Nephron progenitor cell (in vitro differentiated cells): ENCODE results near the gene CDX1.

Experiments
- DNase-seq: peaks from one replicate; pipeline ENCODE4 v3.0.0; 2021
- H3K27ac Mint-ChIP-seq: 2 replicates; pipeline ENCODE4 v1.8.0; 2021; ENCODE audit warnings: mild to moderate bottlenecking, moderate library complexity, mixed read lengths
- H3K27me3 Mint-ChIP-seq: 2 replicates; pipeline ENCODE4 v1.8.0; 2021; ENCODE audit warnings: mild to moderate bottlenecking, low read depth, mixed read lengths; ENCODE audit not compliant: poor library complexity
- H3K36me3 Mint-ChIP-seq: 2 replicates; pipeline ENCODE4 v1.8.0; 2021; ENCODE audit warnings: low read depth, mixed read lengths
- H3K4me1 Mint-ChIP-seq: 2 replicates; pipeline ENCODE4 v1.8.0; 2021; ENCODE audit warnings: mixed read lengths
- H3K4me3 Mint-ChIP-seq: 2 replicates; pipeline ENCODE4 v1.8.0; 2021; ENCODE audit warnings: mild to moderate bottlenecking, moderate library complexity, mixed read lengths
- H3K9me3 Mint-ChIP-seq: 2 replicates; pipeline ENCODE4 v1.8.0; 2021; ENCODE audit warnings: mild to moderate bottlenecking, moderate library complexity, mixed read lengths
- TF ChIP-seq, protein P1 (sequence below): fragments of 200-600 bp; sonication (generic); IDR thresholded peaks from 2 replicates; pipeline ENCODE4 v1.5.0; 2021; ENCODE audit warnings: antibody characterized with exemption

CDX1 gene

DNA sequence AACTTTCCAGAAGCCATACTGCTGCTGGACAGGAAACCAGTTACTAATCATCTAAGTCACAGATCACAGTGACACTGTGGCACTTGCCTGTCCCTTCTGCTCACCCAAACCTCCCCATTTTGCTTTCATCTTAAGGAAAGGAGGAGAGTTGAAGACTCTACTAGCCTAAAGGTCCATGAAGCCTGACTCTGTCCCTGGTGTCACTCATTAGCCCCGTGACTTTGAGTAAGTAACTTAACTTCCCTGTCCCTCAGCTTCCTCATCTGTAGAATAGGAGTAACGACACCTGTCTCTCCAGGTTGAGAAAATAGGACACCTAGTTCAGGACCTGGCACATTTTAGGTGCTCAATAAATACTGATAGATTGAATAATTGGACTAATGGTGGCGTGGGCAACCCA lies 22.7 kb downstream of the CDX1 start:
- H3K36me3 Mint-ChIP-seq = no peaks in the 10 kb centered on the region
- H3K4me1 Mint-ChIP-seq = peaks cover 62% of the 10 kb centered on the region
- H3K4me3 Mint-ChIP-seq = peak overlapping the region; percentile 69
- no peaks in the 10 kb centered on the region for H3K9me3 Mint-ChIP-seq
- no peak for DNase-seq
- no peak overlapping the region for H3K27ac Mint-ChIP-seq
- peaks cover 57% of the 10 kb centered on the region for H3K27me3 Mint-ChIP-seq
- TF ChIP-seq, protein P1, sequence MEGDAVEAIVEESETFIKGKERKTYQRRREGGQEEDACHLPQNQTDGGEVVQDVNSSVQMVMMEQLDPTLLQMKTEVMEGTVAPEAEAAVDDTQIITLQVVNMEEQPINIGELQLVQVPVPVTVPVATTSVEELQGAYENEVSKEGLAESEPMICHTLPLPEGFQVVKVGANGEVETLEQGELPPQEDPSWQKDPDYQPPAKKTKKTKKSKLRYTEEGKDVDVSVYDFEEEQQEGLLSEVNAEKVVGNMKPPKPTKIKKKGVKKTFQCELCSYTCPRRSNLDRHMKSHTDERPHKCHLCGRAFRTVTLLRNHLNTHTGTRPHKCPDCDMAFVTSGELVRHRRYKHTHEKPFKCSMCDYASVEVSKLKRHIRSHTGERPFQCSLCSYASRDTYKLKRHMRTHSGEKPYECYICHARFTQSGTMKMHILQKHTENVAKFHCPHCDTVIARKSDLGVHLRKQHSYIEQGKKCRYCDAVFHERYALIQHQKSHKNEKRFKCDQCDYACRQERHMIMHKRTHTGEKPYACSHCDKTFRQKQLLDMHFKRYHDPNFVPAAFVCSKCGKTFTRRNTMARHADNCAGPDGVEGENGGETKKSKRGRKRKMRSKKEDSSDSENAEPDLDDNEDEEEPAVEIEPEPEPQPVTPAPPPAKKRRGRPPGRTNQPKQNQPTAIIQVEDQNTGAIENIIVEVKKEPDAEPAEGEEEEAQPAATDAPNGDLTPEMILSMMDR = no peak

DNA sequence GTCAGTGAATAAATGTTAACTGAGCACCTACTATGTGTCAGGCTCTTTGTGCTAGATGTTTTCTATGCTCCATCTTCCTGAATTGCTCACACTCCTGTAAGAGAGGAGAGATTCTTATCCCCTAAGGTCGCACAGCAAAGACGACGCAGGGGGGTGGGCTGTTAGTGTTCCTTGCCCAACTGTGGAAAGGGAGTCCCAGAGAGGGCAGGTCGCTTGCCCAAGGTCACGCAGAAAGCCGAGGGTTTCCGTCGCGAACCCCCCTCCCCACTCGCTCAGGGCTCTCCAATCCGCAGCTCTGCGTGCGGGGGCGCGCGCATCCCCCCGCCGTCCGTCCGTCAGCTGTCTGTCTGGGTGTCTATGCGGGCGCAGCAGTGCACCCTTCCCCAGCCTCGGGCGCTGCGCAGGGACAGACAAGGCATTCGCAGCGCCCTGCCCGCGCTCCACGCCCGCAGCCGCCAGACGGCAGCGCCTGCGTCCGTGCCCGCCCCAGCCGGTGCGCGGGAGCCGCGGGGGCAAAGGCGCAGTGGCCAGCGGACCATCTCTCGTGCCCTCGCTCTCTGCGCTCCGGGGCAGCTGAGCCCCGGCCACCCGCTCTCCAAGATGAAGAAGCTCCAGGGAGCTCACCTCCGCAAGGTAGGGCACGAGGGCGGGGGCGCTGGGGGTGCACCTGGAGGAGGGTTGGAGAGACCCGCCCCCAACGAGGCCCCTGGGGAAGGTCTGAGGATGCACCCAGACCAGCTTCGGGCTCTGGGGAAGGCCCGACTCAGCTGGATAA lies 23.3 kb downstream of the CDX1 start, which contains the start of gene SLC6A7:
Gene SLC6A7, plus strand, starts transcription at position 335 of the 775 bp plus-strand sequence. Its CDS starts 266 bp downstream, at position 601.
- Mint-ChIP-seq H3K36me3 (no peaks in the 10 kb centered on the region), H3K27me3 (peaks cover 59% of the 10 kb centered on the region), H3K4me3 (peak within 1 kb of the TSS; percentile 69), H3K27ac (no peak within 1 kb of the TSS), H3K4me1 (peaks cover 63% of the 10 kb centered on the region), H3K9me3 (no peaks in the 10 kb centered on the region)
- TF ChIP-seq, protein P1 = no peak
- DNase-seq = peak; percentile 44

DNA sequence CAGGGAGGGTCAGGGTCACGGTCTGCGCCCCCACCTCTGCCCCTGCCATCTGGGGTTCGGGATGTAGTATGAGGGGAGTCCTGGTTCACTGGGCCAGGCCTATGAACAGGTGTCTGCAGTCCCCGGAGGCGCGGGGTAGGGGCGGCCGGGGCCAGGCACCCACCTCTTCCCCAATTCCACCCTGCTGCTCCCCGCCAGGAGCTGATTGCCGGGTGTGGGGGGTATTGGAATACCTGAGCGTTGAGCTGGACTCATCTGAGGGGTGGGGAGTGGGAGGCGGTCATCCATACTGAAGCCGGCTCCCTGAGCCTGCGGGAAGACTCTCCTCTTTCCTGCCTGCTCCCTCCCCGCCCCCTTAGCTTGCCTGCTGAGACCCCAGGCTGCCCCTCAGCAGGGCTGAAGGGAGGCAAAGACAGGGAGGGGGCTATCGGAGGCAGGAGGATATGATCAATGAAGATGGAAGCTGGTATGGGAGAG lies 24.0 kb downstream of the CDX1 start:
- DNase-seq = peak; percentile 38
- no peaks in the 10 kb centered on the region for H3K9me3 Mint-ChIP-seq
- no peaks in the 10 kb centered on the region for H3K36me3 Mint-ChIP-seq
- H3K4me1 Mint-ChIP-seq = peaks cover 63% of the 10 kb centered on the region
- no peak overlapping the region for H3K27ac Mint-ChIP-seq
- peaks cover 65% of the 10 kb centered on the region for H3K27me3 Mint-ChIP-seq
- TF ChIP-seq, protein P1 = no peak
- H3K4me3 Mint-ChIP-seq = peak overlapping the region; percentile 25

DNA sequence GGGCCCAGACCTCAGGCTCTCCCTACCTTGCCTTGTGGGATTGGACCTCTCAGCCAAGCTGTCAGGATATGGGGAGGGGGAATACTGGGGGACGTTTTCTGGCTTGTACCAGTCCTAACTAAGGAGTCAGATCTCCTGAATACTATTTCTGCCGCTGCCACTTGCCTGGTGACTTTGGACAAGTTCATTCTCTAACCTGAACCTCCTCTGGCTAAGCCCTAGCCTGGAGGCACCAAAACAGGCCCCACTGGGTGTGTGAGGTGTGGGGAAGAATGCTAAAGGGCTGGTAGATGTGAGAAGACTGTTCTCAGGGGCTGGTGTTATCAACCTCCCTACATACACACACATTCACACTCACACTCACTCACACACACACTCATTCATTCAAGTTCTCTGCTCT lies 24.4 kb downstream of the CDX1 start:
- Mint-ChIP-seq H3K27me3 (peaks cover 65% of the 10 kb centered on the region), H3K36me3 (no peaks in the 10 kb centered on the region), H3K9me3 (no peaks in the 10 kb centered on the region), H3K4me1 (peaks cover 63% of the 10 kb centered on the region), H3K4me3 (peak overlapping the region; percentile 25), H3K27ac (no peak overlapping the region)
- TF ChIP-seq, protein P1 = no peak
- DNase-seq = no peak

DNA sequence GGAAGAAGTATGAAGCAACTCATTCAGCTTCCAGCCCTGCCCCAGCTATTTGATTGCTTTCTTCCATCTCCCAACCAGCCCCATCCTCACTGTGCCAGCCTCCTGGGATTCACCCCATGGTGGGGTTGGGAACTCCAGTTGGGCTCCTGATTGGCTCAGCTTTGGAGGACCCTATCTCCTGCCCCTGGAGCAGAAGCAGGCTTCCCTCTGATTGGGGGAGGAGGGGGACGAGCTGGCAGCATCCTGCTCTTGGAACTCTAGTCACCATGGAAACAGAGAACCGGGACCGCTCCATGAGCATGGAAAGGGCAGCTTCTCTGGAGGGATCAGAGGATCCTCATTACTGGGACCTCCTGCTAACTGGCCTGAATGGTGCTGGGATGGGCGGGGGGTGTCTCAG lies 25.9 kb downstream of the CDX1 start:
- H3K36me3 Mint-ChIP-seq = no peaks in the 10 kb centered on the region
- TF ChIP-seq, protein P1 = no peak
- peaks cover 48% of the 10 kb centered on the region for H3K4me1 Mint-ChIP-seq
- no peak overlapping the region for H3K27ac Mint-ChIP-seq
- DNase-seq = no peak
- H3K4me3 Mint-ChIP-seq = no peak overlapping the region
- peaks cover 56% of the 10 kb centered on the region for H3K27me3 Mint-ChIP-seq
- H3K9me3 Mint-ChIP-seq = no peaks in the 10 kb centered on the region
